GM19455 (cell line): ENCODE data around the gene MYT1.

Source experiments
- ATAC-seq: cut with Tn5 transposase; IDR thresholded peaks from one replicate; pipeline ENCODE4 v1.9.1; 2021; ENCODE audit not compliant: unreplicated experiment

Gene MYT1

GRCh38 chr20:64139199-64140060 lies 24.8 kb upstream of the MYT1 start:
- ATAC-seq: no peak

DNA sequence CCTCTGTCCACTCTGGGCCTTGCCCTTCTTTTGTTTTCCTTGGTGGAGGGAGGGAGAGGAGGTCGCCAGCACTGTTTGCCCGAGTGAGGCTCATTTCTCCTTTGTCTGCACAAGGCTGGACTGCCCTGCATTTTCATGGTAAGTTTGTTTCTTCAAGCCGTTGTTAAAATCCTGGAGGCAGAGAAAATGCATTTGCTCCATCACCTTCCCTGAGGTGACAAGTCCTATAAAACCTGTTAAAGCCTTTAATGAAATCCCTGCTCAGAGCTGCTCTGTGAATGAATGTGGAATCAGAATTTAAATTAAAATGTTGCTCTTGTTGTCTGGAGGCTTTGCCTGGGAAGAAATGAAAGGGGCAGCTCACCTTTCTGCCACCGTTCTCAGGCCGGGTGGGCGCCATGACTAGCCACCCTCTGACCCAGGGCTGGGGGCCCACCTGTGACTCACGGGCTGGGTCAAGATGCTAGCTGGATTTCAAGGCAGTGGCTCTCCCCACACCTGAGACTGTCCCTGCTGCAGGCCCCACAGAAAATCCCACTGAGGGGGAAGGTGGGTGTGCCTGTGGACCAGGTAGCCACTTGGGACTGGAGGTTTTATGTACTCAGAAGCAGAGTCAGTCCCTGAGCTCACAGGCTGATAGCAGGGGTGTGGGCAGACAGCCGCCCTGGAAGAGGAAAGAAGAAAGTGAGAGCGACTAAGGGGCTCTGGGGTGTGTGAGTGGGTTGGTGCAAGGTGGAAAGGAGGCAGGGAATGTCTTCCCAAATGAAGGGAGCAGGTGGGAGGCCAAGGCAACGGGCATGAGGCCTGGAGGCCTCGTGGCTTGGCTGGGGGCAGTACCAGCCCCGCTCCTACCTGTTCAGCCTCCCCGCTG lies 24.0 kb upstream of the MYT1 start:
- ATAC-seq: no peak

GRCh38 chr20:64140956-64141355 lies 23.3 kb upstream of the MYT1 start:
- ATAC-seq: no peak

DNA sequence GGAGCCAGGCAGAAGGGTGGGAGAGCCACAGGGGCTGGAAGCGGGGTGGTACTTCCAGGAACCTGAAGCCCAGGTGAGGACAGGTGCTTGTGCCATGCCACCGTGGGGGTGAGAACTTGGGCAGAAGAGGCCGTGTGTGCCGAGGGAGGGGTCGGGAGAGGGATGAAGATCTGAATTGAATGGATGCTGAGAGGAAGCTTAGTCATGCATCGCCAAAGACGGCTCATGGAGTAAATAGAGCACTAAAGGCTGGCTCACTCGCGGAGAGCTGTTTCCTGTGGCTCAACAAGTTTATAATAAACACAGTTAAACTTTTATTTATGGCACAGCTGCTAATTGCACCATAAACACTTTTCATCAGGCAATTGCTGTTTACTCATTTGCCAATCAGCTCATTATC lies 21.7 kb upstream of the MYT1 start:
- ATAC-seq: no peak

- no peak for ATAC-seq
These were observed 21.0 kb upstream of the MYT1 start for GRCh38 chr20:64143018-64143801.

GRCh38 chr20:64144144-64144912 lies 19.9 kb upstream of the MYT1 start:
- ATAC-seq: no peak

GRCh38 chr20:64145458-64146300 lies 18.6 kb upstream of the MYT1 start:
- ATAC-seq: no peak

DNA sequence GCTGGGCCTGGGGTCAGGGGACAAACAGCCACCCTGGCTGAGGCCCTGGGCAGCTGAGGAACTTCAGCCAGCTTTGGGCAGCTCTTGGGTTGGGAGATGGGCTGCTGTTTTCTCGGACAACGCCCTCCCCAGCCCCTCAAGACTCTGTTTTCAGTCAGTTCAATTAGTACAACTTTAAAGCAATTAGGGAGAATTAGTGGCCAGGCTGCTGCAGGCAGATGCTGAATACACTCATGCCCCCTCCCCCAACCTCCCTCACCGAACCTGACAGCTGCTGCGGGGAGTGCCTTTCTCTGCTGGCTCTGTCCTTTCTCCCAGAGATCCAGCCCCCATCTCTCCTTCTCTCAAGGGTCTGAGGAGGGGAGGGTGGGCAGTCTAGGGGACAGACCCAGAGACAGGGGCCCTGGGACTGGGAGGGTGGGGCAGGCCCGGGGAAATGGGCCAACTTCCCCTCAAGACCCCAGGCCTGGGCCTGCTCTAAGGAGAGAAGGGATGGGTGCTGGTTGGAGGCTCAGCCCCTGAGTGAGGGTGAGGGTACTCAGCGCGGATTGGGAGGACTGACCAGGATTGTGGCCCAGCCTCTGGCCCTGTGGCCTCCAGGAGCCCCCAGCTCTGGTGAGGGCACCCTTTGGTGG lies 17.8 kb upstream of the MYT1 start:
- ATAC-seq: no peak

DNA sequence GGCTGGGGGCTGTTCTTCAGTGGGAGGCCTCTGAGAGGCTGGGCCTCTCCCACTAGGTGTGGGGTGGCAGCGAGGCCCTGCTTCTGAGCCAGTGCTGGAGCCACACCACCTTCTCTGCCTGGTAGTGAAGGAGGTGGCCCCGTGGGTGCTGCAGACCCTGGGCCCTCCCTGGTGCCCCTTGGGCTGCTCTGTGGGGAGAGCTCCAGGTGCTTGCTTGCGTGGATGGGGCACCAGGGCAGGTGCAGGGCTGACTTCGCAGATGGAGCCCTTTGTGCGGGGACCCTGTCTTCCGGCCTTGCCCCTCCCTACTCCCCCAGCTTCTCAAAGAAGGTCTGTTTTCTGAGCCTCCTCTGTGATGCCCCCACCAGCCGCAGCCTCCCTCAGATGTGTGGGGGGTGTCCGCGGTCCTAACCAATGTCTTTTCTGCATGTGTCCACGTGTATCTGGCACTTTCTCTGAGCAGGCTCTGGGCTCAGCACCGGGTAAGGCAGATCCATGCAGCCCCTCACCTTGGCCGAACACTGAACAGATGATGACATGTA lies 17.2 kb upstream of the MYT1 start:
- no peak for ATAC-seq

GRCh38 chr20:64148581-64148980 lies 15.7 kb upstream of the MYT1 start:
- no peak for ATAC-seq

GRCh38 chr20:64149141-64149540 lies 15.1 kb upstream of the MYT1 start:
- no peak for ATAC-seq

DNA sequence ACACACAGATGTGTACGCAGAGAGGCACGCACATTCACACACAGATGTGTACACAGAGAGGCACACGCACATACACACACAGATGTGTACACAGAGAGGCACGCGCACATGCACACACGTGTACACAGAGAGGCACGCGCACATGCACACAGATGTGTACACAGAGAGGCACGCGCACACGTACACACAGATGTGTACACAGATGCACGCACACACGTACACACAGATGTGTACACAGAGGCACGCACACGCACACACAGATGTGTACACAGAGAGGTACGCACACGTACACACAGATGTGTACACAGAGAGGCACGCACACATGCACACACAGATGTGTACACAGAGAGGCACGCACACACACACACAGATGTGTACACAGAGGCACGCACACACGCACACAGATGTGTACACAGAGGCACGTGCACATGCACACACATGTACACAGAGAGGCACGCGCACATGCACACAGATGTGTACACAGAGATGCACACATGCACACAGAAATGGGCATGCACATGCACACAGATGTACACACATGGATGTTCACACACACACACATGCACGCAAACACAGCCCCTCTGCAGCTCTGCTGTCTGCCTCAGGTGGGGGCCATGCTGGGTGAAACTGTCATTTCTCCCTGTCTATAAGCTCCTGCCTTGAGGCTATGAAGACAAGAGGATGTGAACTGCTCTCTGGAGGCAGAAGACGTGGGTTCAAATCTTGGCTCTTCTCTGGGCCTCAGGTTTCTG lies 14.3 kb upstream of the MYT1 start:
- no peak for ATAC-seq

GRCh38 chr20:64150756-64151632 lies 13.3 kb upstream of the MYT1 start:
- ATAC-seq: no peak

DNA sequence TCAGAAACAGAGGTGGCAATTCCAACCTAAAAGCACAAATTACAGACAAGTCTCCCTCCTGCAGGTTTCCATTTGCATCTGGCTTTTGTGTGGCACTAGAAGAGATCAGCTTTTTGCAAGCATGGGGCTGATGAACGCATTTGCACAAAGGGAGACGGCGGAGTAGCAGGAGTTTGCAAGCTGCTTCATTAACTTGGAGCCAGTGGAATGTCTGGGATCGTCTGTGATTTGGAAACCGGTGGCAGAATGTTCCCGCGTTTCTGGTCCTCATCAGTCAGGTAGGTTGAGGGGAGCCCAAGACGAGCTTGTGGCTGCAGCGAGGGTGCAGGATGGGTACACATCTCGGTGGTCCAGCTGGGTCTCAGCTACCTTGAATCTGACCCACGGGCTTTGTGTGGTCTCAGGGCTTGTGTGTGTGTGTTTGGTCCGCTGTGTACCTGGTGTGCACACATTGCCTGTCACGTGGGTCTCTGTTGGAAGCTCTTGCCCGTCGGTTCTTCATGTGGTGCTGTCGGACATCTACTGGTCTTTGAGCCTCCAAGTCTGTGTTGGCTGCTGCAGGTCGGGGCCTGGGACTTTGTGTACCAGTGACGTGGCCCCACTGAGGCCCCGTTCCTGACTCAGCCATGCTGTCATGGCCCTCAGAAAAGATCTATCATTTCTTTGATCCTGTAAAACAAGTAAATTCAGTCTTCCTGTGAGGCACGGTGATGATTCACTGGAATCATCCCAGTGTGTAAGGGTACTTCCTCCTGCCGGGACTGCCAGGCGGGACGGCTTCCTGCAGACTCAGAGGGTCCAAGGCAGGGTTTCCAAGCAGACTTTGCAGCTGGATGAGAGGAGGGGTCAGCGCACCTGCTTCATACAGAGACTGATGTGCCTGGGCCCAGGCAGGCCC lies 12.4 kb upstream of the MYT1 start:
- ATAC-seq: no peak

DNA sequence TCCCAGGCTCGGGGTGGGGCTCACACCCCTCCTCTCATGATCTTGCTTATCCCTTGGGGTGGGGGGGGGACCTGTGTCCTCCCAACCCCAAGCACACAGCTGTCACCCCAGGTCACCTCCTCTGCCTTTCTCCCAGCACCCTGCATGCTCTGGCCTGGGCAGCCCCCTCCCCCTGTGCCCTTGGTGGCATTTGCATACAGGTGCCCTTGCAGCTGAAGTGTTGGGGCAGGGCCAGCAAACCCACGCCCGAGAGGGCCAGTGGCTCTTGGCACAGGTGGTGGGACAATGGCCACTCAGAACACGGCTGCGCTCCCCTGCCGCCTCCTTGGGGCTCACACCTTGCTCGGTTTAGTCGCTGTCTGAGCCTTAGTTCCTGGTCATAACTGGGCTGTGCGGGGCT lies 11.3 kb upstream of the MYT1 start:
- no peak for ATAC-seq

- no peak for ATAC-seq
These were observed 10.8 kb upstream of the MYT1 start for GRCh38 chr20:64153410-64153809.
